SK-N-MC (cell line): Measurements from ENCODE around the gene MBNL2.

ENCODE experiments used
- DNase-seq: peaks from one replicate; pipeline ENCODE4 v3.0.0-alpha.2; 2011; ENCODE audit warnings: low read depth, low spot score
- H3K27ac ChIP-seq: fragments of 200-600 bp; sonication (generic); 2 replicates; pipeline ENCODE4 v1.5.1; 2016; ENCODE audit warnings: mixed run types
- H3K36me3 ChIP-seq: fragments of 200-600 bp; sonication (generic); 2 replicates; pipeline ENCODE4 v1.6.1; 2017; ENCODE audit warnings: antibody characterized with exemption, low read length, mixed read lengths; ENCODE audit not compliant: insufficient read depth
- H3K4me3 ChIP-seq: fragments of 200-600 bp; sonication (generic); 2 replicates; pipeline ENCODE4 v1.5.1; 2016
- H3K9ac ChIP-seq: fragments of 200-600 bp; sonication (generic); 2 replicates; pipeline ENCODE4 v1.8.0; 2017; ENCODE audit warnings: mixed run types, mixed read lengths; ENCODE audit not compliant: insufficient read length
- H3K9me3 ChIP-seq: fragments of 200-600 bp; sonication (generic); 2 replicates; pipeline ENCODE4 v1.6.1; 2017; ENCODE audit warnings: low read depth, mild to moderate bottlenecking, antibody characterized with exemption, low read length, moderate library complexity, mixed read lengths
- EZH2 ChIP-seq: fragments of 200-600 bp; sonication (generic); IDR thresholded peaks from one replicate; pipeline ENCODE4 v1.6.1; 2017; ENCODE audit warnings: antibody characterized with exemption
- FOXP2 ChIP-seq: optimal IDR thresholded peaks from 2 replicates; pipeline ENCODE3; 2011; ENCODE audit warnings: mild to moderate bottlenecking, moderate library complexity; ENCODE audit not compliant: insufficient read depth; ENCODE audit errors: extremely low read length, control extremely low read depth
- POLR2AphosphoS5 ChIP-seq: IDR thresholded peaks from 2 replicates; pipeline ENCODE4 v1.6.1; 2012; ENCODE audit warnings: mild to moderate bottlenecking, low read depth, low read length, borderline replicate concordance

Gene MBNL2

GRCh38 chr13:97219226-97219625 lies 2.9 kb upstream of the MBNL2 start:
- Histone ChIP-seq H3K9ac (no peak overlapping the region), H3K4me3 (no peak overlapping the region), H3K36me3 (no peaks in the 10 kb centered on the region), H3K27ac (no peak overlapping the region), H3K9me3 (no peaks in the 10 kb centered on the region)
- no peak for DNase-seq
- TF ChIP-seq FOXP2 (no peak), EZH2 (no peak), POLR2AphosphoS5 (no peak)

- DNase-seq: no peak
- H3K27ac ChIP-seq: no peak overlapping the region
- H3K4me3 ChIP-seq: no peak overlapping the region
- no peaks in the 10 kb centered on the region for H3K36me3 ChIP-seq
- no peak for TF ChIP-seq EZH2
- TF ChIP-seq FOXP2: no peak
- TF ChIP-seq POLR2AphosphoS5: no peak
- no peak overlapping the region for H3K9ac ChIP-seq
- H3K9me3 ChIP-seq: no peaks in the 10 kb centered on the region
Observed at GRCh38 chr13:97220151-97220900, 1.8 kb upstream of the MBNL2 start.

GRCh38 chr13:97221046-97221445 lies 1.1 kb upstream of the MBNL2 start:
- no peaks in the 10 kb centered on the region for H3K36me3 ChIP-seq
- no peak for DNase-seq
- no peak overlapping the region for H3K9ac ChIP-seq
- TF ChIP-seq EZH2 (no peak), FOXP2 (no peak), POLR2AphosphoS5 (no peak)
- no peak overlapping the region for H3K27ac ChIP-seq
- H3K9me3 ChIP-seq: no peaks in the 10 kb centered on the region
- H3K4me3 ChIP-seq: no peak overlapping the region

GRCh38 chr13:97221466-97221865 lies 667 bp upstream of the MBNL2 start:
- Histone ChIP-seq H3K27ac (peak overlapping the region; percentile 27), H3K9me3 (no peaks in the 10 kb centered on the region), H3K9ac (no peak overlapping the region), H3K4me3 (peak overlapping the region; percentile 94), H3K36me3 (no peaks in the 10 kb centered on the region)
- TF ChIP-seq FOXP2 (no peak), POLR2AphosphoS5 (no peak), EZH2 (no peak)
- no peak for DNase-seq

- Histone ChIP-seq H3K36me3 (no peaks in the 10 kb centered on the region), H3K4me3 (peak overlapping the region; percentile 94), H3K27ac (peak overlapping the region; percentile 91), H3K9me3 (no peaks in the 10 kb centered on the region), H3K9ac (peak overlapping the region; percentile 92)
- TF ChIP-seq POLR2AphosphoS5 (no peak), FOXP2 (no peak), EZH2 (no peak)
- peak; percentile 47 for DNase-seq
Observed at GRCh38 chr13:97223037-97223710, 1.0 kb downstream of the MBNL2 start.

- H3K4me3 ChIP-seq: peak overlapping the region; percentile 94
Observed at GRCh38 chr13:97223711-97224541, 1.8 kb downstream of the MBNL2 start.

GRCh38 chr13:97224544-97225300 lies 2.6 kb downstream of the MBNL2 start:
- Histone ChIP-seq H3K36me3 (no peaks in the 10 kb centered on the region), H3K9ac (peak overlapping the region; percentile 92)

More at GRCh38 chr13:97223711-97224541, 1.8 kb downstream of the MBNL2 start:
- H3K9me3 ChIP-seq: no peaks in the 10 kb centered on the region
- H3K9ac ChIP-seq: peak overlapping the region; percentile 92
- H3K36me3 ChIP-seq: no peaks in the 10 kb centered on the region
- TF ChIP-seq FOXP2: no peak
- no peak for TF ChIP-seq EZH2
- DNase-seq: peak; percentile 8
- peak overlapping the region; percentile 91 for H3K27ac ChIP-seq

More at GRCh38 chr13:97224544-97225300, 2.6 kb downstream of the MBNL2 start:
- Histone ChIP-seq H3K27ac (no peak overlapping the region), H3K9me3 (no peaks in the 10 kb centered on the region), H3K4me3 (peak overlapping the region; percentile 94)
- TF ChIP-seq FOXP2: no peak
- TF ChIP-seq POLR2AphosphoS5: no peak
- TF ChIP-seq EZH2: no peak
- no peak for DNase-seq
